SK-N-SH (cell line): ENCODE measurements around the gene CDC34. TPM values are rescaled to one million over a fixed set of nuclear protein-coding genes. Genes with fewer than 3 reads are reported as not detected.

Experiments used
- CTCF ChIA-PET: fragments of 300-600, 350-600 bp; formaldehyde crosslinking; extraction: SDS; loops from one replicate; lab custom pipeline; 2021; lab: Yijun Ruan, JAX
- POLR2A ChIA-PET: fragments of 350-600 bp; sonication (Branson Sonifier 250); formaldehyde crosslinking; extraction: SDS; loops from one replicate; lab custom pipeline; 2020; ENCODE audit warnings: antibody characterized with exemption, inconsistent platforms; lab: Yijun Ruan, JAX
- DNase-seq: peaks from one replicate; pipeline ENCODE4 v3.0.0; 2012
- H2AFZ ChIP-seq: fragments of 200-600 bp; sonication (generic); 2 replicates; pipeline ENCODE4 v1.8.1; 2016; ENCODE audit warnings: antibody characterized with exemption, mild to moderate bottlenecking, low read depth
- H3F3A ChIP-seq: fragments of 200-600 bp; sonication (generic); replicated peaks from 2 replicates; pipeline ENCODE3; 2016; ENCODE audit warnings: antibody characterized with exemption, mild to moderate bottlenecking; ENCODE audit not compliant: insufficient read depth
- H3K27ac ChIP-seq, 2 experiments: fragments of 200-500 bp in 1 of 2; fragments of 200-600 bp in 1 of 2; sonication (Bioruptor generic) in 1 of 2; sonication (generic), shearing (Covaris generic) in 1 of 2; 2 replicates each; pipeline versions ENCODE4 v1.5.1 to v1.6.1; 2014 to 2016; ENCODE audit warnings: low read depth in 2 of 2, inconsistent platforms in 1 of 2, low read length in 1 of 2, mild to moderate bottlenecking in 1 of 2, mixed read lengths in 1 of 2
- H3K27me3 ChIP-seq: fragments of 200-600 bp; sonication (generic), shearing (Covaris generic); 2 replicates; pipeline ENCODE4 v1.6.1; 2016; ENCODE audit warnings: mixed run types; ENCODE audit not compliant: insufficient read depth
- H3K36me3 ChIP-seq, 2 experiments: fragments of 200-500 bp in 1 of 2; fragments of 200-600 bp in 1 of 2; sonication (Bioruptor generic) in 1 of 2; sonication (generic) in 1 of 2; replicated peaks in 1 of 2; 2 replicates each; pipeline versions ENCODE3 to v1.5.1; 2014 to 2016; ENCODE audit warnings: low read length in 1 of 2, mild to moderate bottlenecking in 1 of 2; ENCODE audit not compliant: insufficient read depth in 2 of 2, control insufficient read depth in 1 of 2
- H3K4me1 ChIP-seq, 2 experiments: fragments of 200-500 bp in 1 of 2; fragments of 200-600 bp in 1 of 2; sonication (Bioruptor generic) in 1 of 2; sonication (generic), shearing (Covaris generic) in 1 of 2; 2 replicates each; pipeline versions ENCODE4 v1.5.1 to v1.6.1; 2014 to 2016; ENCODE audit warnings: low read depth in 1 of 2, low read length in 1 of 2, mixed run types in 1 of 2; ENCODE audit not compliant: insufficient read depth in 2 of 2, control insufficient read depth in 1 of 2
- H3K4me2 ChIP-seq: fragments of 200-600 bp; sonication (generic), shearing (Covaris generic); 2 replicates; pipeline ENCODE4 v1.6.1; 2017; ENCODE audit warnings: mixed run types
- H3K4me3 ChIP-seq, 2 experiments: fragments of 200-500 bp in 1 of 2; fragments of 200-600 bp in 1 of 2; sonication (Bioruptor generic) in 1 of 2; sonication (generic), shearing (Covaris generic) in 1 of 2; 2 replicates each; pipeline versions ENCODE4 v1.5.1 to v1.8.1; 2014 to 2016; ENCODE audit warnings: low read depth in 2 of 2, inconsistent platforms in 1 of 2, low read length in 1 of 2, mild to moderate bottlenecking in 1 of 2, mixed read lengths in 1 of 2, moderate library complexity in 1 of 2
- H3K79me2 ChIP-seq: fragments of 200-600 bp; sonication (generic); 2 replicates; pipeline ENCODE4 v1.8.1; 2017; ENCODE audit warnings: mild to moderate bottlenecking; ENCODE audit not compliant: insufficient read depth
- H3K9ac ChIP-seq: fragments of 200-600 bp; sonication (generic); 2 replicates; pipeline ENCODE4 v1.6.1; 2017; ENCODE audit warnings: mixed run types
- H3K9me2 ChIP-seq: fragments of 200-600 bp; sonication (generic); 2 replicates; pipeline ENCODE4 v1.6.1; 2017; ENCODE audit warnings: mixed run types
- H3K9me3 ChIP-seq: fragments of 200-600 bp; sonication (generic); 2 replicates; pipeline ENCODE4 v1.6.1; 2017; ENCODE audit warnings: mixed run types, mild to moderate bottlenecking, moderate library complexity
- H4K20me1 ChIP-seq: fragments of 200-600 bp; sonication (generic); 2 replicates; pipeline ENCODE4 v1.6.1; 2017; ENCODE audit warnings: mild to moderate bottlenecking, mixed run types; ENCODE audit not compliant: insufficient read depth
- ELF1 ChIP-seq: IDR thresholded peaks from 2 replicates; pipeline ENCODE4 v1.4.0; 2012
- EP300 ChIP-seq, 2 experiments: IDR thresholded peaks; 2 replicates each; pipeline versions ENCODE4 v1.4.0 to v1.6.1; 2012; ENCODE audit warnings: borderline replicate concordance in 1 of 2, low read depth in 1 of 2, low read length in 1 of 2
- EZH2phosphoT487 ChIP-seq: fragments of 200-600 bp; sonication (generic); IDR thresholded peaks from 2 replicates; pipeline ENCODE4 v1.6.1; 2017; ENCODE audit warnings: low read depth, mixed run types, mild to moderate bottlenecking, antibody characterized with exemption, moderate library complexity, borderline replicate concordance
- FOSL2 ChIP-seq: IDR thresholded peaks from 2 replicates; pipeline ENCODE4 v1.4.0; 2012; ENCODE audit warnings: low read depth, mild to moderate bottlenecking, moderate library complexity, borderline replicate concordance
- FOXJ3 ChIP-seq: sonication (generic); formaldehyde crosslinking; IDR thresholded peaks from 2 replicates; pipeline ENCODE4 v1.5.1; 2020; ENCODE audit warnings: mild to moderate bottlenecking, missing genetic modification reagents
- GABPA ChIP-seq: IDR thresholded peaks from 2 replicates; pipeline ENCODE4 v1.4.0; 2012; ENCODE audit warnings: low read depth, mild to moderate bottlenecking
- MXI1 ChIP-seq: IDR thresholded peaks from 2 replicates; pipeline ENCODE4 v1.6.1; 2012; ENCODE audit warnings: mild to moderate bottlenecking, low read depth, low read length, improper control_type of control experiment
- NFIC ChIP-seq: IDR thresholded peaks from 2 replicates; pipeline ENCODE4 v1.4.0; 2012; ENCODE audit warnings: borderline replicate concordance
- PBX3 ChIP-seq: IDR thresholded peaks from 2 replicates; pipeline ENCODE4; 2012
- POLR2AphosphoS5 ChIP-seq: IDR thresholded peaks from 2 replicates; pipeline ENCODE4 v1.6.1; 2012; ENCODE audit warnings: low read depth, low read length
- RAD21 ChIP-seq: IDR thresholded peaks from 2 replicates; pipeline ENCODE4 v1.6.1; 2012; ENCODE audit warnings: mild to moderate bottlenecking, low read length
- RXRA ChIP-seq: IDR thresholded peaks from 2 replicates; pipeline ENCODE4 v1.4.0; 2012; ENCODE audit warnings: low read depth, mild to moderate bottlenecking, borderline replicate concordance
- SIN3A ChIP-seq: IDR thresholded peaks from 2 replicates; pipeline ENCODE4 v1.6.1; 2012; ENCODE audit warnings: low read depth, mild to moderate bottlenecking, low read length, moderate library complexity, borderline replicate concordance
- TAF1 ChIP-seq: IDR thresholded peaks from 2 replicates; pipeline ENCODE4 v1.6.1; 2012; ENCODE audit warnings: low read depth, mild to moderate bottlenecking, low read length, moderate library complexity, borderline replicate concordance
- TEAD4 ChIP-seq: IDR thresholded peaks from 2 replicates; pipeline ENCODE4 v1.4.0; 2012; ENCODE audit warnings: mild to moderate bottlenecking, borderline replicate concordance; ENCODE audit not compliant: insufficient read depth
- WGBS: methylation state at CpG from one replicate; pipeline ENCODE4 v1.1.6; 2017; ENCODE audit warnings: low lambda C conversion rate; 5-methylcytosine and 5-hydroxymethylcytosine counted together
- polyA plus RNA-seq, 3 experiments: library from polyadenylated mRNA; depleted of rRNA; stranded (reverse); fragments of >200 nt; gene quantifications; 2 replicates each; pipeline ENCODE4 v1.2.3, GENCODE V29; 2012
- TF ChIP-seq, protein P1 (sequence below): fragments of 200-600 bp; sonication (generic); IDR thresholded peaks from 2 replicates; pipeline ENCODE4 v1.6.1; 2017; ENCODE audit warnings: antibody characterized with exemption, mild to moderate bottlenecking, moderate library complexity
- TF ChIP-seq, protein P2 (sequence below): IDR thresholded peaks from 2 replicates; pipeline ENCODE4 v1.4.0; 2012; ENCODE audit warnings: low read depth, borderline replicate concordance
- TF ChIP-seq, protein P3 (sequence below): IDR thresholded peaks from 2 replicates; pipeline ENCODE4 v1.4.0; 2012; ENCODE audit warnings: low read depth

CDC34 gene
- polyA plus RNA-seq, 1 of the 3 experiments (the other 2 are of a cell fraction) = 96.7 TPM

- Histone ChIP-seq H3K9me3 (no peaks in the 10 kb centered on the region), H3K79me2 (no peaks in the 10 kb centered on the region), H3K9me2 (no peaks in the 10 kb centered on the region), H3K9ac (no peak overlapping the region), H2AFZ (no peak overlapping the region), H3K27ac (no peak overlapping the region), H3F3A (no peaks in the 10 kb centered on the region), H3K4me2 (no peak overlapping the region), H3K4me3 (no peak overlapping the region), H3K27me3 (no peaks in the 10 kb centered on the region), H3K36me3 (no peaks in the 10 kb centered on the region), H4K20me1 (no peaks in the 10 kb centered on the region), H3K4me1 (no peaks in the 10 kb centered on the region; a peak in 1 of 4 replicates)
- no peak for DNase-seq
- TF ChIP-seq SIN3A (no peak), TAF1 (no peak), EP300 (IDR thresholded peaks at IDR 0.05; ENCODE audit: borderline replicate concordance in 1 of 2, low read depth in 1 of 2, low read length in 1 of 2) (no peak), EZH2phosphoT487 (no peak), TEAD4 (no peak), RAD21 (no peak), NFIC (no peak), PBX3 (no peak), FOSL2 (no peak), POLR2AphosphoS5 (no peak), GABPA (no peak), ELF1 (no peak), FOXJ3 (no peak), RXRA (no peak), MXI1 (no peak)
- TF ChIP-seq, protein P1, sequence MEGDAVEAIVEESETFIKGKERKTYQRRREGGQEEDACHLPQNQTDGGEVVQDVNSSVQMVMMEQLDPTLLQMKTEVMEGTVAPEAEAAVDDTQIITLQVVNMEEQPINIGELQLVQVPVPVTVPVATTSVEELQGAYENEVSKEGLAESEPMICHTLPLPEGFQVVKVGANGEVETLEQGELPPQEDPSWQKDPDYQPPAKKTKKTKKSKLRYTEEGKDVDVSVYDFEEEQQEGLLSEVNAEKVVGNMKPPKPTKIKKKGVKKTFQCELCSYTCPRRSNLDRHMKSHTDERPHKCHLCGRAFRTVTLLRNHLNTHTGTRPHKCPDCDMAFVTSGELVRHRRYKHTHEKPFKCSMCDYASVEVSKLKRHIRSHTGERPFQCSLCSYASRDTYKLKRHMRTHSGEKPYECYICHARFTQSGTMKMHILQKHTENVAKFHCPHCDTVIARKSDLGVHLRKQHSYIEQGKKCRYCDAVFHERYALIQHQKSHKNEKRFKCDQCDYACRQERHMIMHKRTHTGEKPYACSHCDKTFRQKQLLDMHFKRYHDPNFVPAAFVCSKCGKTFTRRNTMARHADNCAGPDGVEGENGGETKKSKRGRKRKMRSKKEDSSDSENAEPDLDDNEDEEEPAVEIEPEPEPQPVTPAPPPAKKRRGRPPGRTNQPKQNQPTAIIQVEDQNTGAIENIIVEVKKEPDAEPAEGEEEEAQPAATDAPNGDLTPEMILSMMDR = no peak
- TF ChIP-seq, protein P2, sequence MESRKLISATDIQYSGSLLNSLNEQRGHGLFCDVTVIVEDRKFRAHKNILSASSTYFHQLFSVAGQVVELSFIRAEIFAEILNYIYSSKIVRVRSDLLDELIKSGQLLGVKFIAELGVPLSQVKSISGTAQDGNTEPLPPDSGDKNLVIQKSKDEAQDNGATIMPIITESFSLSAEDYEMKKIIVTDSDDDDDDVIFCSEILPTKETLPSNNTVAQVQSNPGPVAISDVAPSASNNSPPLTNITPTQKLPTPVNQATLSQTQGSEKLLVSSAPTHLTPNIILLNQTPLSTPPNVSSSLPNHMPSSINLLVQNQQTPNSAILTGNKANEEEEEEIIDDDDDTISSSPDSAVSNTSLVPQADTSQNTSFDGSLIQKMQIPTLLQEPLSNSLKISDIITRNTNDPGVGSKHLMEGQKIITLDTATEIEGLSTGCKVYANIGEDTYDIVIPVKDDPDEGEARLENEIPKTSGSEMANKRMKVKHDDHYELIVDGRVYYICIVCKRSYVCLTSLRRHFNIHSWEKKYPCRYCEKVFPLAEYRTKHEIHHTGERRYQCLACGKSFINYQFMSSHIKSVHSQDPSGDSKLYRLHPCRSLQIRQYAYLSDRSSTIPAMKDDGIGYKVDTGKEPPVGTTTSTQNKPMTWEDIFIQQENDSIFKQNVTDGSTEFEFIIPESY = no peak
- TF ChIP-seq, protein P3, sequence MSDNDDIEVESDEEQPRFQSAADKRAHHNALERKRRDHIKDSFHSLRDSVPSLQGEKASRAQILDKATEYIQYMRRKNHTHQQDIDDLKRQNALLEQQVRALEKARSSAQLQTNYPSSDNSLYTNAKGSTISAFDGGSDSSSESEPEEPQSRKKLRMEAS = no peak
- CTCF ChIA-PET = no interaction called here
- POLR2A ChIA-PET = no interaction called here
- 88% methylated on average over 12 of the region's 12 CpGs for WGBS
Observed at GRCh38 chr19:560121-560520, 28.6 kb downstream of the CDC34 start.
